Activated T-cell treated with anti-CD3 and anti-CD28 coated beads for 1 hour (primary cell): Measurements from ENCODE around the gene PLCB1.
"Not testable (repeated sequence)": the region's sequence is repeated elsewhere in the genome, so short reads cannot be mapped to it uniquely, and the experiment has no call there.

ENCODE experiments used
- DNase-seq: peaks from one replicate; pipeline ENCODE4 v3.0.0-alpha.2; 2020; ENCODE audit warnings: low read depth

The PLCB1 gene

DNA sequence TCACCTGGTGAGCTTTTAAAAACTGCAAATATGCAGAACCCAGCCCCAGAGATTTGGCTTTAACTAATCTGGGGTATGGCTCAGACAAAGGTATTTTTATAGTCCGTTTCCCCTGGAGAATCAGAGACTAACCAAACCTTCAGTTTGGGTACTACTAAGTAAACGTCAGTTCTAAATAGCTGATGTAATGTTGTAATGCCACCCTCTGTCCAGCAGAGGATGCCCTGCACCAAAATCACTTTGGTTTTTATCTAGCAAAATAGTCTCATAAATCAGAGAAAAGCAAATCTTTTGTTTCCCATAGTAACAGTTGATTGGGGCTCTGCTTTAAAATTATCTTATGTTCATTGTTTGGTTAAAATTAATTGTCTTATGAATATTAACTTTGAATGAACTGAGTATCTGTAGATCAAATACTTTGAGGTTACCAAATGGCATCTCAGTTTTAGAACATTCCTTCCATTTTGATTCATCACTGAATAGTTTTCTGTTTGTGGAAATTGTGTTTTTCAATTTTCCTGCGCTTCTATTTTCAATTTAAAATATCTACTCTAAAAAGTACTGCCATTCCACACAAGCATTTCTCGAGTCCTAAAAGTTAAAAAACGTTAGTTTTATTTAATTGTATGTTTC is 658.5 kb downstream of the PLCB1 start:
- no peak for DNase-seq

DNA sequence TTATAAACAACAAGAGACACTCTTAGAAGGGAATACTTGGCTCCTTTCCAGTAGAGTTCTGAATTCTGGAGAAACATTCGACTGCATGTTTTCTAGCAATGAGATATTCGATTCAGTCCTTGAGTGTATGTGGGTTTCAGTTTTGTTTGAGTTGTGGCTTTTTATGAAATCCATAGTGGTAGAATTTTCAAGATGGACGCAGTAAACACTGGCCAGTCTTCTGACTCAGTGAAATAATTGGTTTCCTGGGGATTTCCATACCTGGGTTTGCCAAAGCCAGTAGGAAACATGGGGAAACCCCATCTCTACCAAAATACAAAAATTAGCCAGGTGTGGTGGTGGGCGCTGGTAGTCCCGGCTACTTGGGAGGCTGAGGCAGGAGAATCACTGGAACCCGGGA is 663.3 kb downstream of the PLCB1 start:
- no peak for DNase-seq

DNA sequence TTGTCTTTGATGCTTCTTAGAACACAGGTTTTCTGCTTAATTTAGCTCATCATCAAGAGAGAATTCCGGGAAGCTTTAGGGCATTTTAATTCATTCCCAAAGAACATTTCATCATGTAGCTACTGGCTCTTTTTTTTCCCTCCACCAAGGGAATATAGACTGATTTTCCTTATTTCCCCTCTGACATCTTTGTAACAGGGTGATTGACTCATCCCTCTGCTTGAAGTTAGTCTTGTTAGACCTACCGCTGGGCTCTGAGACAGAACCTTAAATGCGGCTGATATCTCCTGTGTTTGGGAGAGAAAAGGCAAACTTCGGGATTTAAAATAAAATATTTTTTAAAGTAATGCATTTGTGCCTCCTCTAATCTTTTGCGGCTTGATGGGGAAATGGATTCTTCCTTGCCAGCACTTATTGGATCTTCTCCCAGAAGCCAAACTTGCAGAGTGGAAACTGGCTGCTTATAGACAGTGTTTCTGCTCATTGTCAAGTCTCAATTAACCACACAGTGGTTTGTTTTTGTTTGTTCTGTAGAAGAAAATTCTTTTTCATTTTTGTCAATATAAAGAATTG is 664.1 kb downstream of the PLCB1 start:
- DNase-seq = no peak

DNA sequence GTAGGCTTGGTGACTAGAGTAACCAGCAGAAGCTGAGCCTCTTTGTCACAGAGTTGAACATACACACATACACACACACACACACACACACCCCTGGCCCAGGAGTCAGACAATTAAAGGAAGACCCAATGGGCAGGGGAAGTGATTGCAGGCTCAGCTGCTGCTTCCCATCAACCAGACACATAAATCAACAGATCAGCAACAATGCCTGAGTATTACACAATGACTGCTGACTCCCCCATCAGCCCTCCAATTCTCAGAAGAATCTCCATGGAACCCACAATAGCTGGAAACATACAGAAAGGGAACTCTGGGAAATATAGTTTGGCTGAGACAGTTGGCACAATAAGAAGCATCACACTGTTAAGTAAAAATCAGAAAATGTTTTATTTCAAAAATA is 666.4 kb downstream of the PLCB1 start:
- no peak for DNase-seq

DNA sequence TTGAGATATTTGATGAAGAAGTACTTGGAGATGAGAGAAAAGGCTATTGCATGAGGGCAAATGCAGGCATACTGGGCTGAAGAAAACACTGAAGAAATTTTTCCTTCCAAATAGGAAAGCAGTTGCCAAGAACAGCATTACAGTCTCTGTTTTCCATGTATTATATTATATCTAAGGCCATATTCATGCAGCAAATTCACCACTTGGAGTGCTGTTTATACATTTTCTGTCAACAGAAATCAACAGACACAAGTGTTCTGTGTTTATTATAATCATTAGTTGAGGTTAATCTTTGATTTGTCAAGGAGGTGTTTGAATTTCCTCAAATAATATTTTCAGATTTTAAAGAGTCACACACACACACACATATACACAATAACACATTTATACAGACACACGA is 668.0 kb downstream of the PLCB1 start:
- no peak for DNase-seq

DNA sequence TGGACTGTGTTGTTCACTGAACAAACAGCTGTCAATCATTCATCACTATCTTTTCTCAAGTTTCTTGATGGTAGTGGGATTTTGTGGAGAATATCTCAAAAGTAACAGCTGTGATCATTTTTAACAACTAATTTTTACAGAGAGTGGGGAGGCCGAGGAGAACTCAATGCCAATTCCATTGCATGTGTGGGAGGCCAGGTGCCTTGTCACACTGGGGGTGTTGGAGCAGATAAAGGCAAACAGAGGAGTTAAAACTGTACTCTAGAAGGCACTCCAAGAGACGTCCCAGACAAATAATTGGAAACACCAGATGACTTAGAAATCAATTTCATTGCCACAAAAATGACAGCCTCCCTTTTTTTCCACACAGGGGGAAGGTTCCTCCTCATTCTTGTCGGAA is 669.6 kb downstream of the PLCB1 start:
- DNase-seq = no peak

DNA sequence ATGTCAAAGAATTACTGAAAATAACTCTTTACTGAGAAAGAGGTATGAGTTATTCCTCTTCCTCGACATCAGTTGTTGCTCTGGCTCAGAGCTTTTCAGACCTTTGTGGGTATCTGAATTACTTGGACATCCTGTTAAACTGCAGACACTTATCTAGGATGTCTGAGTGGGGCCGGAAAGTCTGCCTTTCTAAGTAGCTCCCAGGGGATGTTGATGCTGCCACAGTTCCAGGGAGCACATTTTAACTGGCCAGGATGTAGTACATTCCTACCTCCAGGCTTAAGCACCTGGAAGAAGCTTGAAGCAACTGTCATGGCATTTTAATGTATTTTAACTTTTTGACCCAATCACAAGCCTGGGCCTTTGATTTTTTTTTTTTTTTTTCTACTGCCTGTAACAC is 671.0 kb downstream of the PLCB1 start:
- DNase-seq = no peak

DNA sequence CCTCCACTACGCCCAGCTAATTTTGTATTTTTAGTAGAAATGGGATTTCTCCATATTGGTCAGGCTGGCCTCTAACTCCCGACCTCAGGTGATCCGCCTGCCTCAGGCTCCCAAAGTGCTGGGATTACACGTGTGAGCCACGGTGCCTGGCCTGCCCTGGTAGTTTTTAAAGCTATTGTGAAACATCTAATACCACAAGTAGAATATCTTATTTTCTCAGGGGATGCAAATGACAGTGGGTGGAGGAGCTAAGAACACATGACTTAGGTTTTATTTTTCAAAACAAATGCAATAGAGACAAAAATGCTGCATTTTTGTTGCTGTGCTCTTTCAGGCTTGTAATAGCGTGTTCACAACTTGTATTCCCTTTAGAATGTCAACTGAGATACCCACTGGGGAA is 671.9 kb downstream of the PLCB1 start:
- DNase-seq = no peak

DNA sequence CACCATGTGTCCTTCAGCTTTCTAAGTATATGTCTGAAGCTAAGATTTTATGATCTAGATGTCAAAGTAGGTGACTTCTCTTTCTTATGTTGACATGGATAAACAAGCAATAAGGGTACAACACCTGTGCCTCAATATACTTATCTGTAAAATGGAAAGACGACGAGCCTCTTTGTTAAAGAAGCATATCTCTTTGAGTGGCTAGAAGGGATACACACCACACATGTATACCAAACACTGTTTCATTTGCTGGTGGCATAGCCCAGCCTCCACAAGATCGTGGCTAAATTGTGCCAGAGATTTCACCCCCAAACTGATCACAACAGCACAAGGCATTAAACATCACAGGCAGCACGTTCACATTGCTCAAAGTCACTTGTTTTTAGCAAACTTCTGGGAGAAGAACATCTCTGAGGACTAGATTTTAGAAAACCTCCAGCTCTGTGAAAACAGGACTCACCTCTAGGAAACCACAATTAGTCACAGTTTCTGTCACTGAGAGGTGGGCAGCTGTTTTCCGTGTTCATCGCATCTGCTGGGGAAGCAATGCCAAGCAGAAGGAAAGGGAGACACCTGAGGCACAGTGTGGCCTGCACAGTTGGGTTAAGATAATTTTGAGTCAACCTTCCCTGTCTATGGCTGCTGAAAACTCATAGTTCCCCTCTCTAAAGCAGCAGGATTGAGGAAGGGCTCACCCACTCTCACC is 673.8 kb downstream of the PLCB1 start:
- DNase-seq = no peak

DNA sequence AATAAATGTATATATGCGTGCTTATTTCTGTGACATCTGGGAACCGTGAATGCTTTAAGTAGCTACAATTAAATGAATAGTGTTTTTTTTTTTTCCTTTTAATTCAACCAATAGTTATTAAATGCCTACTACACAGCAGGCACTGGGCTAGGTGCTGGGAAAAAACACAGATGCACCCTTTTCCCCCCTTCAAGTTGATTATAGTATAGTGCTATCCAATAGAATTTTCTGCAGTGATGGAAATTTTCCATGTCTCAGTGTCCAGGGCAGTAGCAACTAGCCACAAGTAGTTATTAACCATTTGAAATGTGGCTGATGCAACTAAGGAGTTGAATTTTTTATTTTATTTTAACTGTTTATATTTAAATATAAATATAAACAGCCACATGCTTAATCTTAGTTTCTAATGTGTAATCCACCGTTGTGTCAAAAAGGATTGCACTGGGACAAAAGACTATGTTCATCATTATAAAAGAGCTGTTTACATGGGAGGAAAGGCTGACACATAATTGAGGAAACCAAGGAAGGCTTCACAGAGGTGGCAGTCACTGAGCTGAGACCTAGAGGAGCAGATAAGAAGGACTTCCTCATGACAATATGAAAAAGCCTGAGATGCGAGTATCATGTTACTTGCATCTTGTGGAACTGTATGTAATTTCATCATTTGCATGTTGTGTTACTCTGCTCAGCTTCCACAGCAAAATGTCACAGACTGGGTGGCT is 675.6 kb downstream of the PLCB1 start:
- DNase-seq = no peak

DNA sequence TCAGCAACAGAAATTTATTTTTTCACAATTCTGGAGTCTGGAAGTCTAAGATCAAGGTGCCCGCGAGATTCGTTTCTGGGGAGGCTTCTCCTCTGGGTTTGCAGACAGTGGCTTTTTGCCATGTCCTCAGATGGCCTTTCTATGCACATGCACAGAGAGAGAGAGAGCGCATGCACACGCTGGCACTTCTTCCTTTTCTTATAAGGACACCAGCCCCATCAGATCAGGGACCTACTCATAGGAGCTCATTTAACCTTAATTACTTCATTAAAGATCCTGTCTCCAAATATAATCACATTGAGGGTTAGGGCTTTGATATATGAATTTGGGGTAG is 676.1 kb downstream of the PLCB1 start:
- no peak for DNase-seq

DNA sequence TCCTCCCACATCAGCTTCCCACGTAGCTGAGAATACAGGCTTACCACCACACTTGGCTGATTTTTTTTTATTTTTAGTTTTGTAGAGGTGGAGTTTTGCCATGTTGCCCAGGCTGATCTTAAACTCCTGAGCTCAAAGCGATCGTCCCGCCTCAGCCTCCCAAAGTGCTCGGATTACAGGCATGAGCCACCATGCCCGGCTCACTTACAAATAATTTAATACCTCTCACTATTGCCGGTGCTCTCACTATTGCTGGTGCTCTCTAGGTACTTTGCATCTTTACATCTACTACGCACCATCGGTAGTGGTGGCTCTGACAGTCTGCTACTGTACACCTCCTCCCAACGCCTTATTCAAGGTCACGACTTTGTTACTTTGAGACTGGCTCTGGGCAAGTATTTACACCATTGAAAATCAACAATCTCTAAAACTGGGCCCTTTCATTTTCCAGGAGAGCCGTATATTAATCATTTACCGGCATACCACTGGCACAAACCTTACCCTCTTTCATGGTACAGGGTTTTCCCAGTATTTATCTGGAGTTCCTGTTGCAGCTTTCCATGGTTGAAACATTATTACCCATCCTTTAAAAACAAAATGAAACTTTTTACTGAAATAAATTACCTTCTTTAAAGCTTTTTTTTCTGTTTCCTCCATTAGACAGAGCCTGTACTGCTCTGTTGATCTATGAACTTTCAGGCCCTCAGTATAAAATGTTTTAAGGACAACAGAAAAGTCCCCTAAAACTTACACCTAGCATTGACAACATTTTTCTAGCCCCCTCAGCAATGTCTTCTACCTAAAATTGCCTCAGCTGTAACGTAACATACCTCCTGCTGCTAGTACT is 677.3 kb downstream of the PLCB1 start:
- DNase-seq = no peak

DNA sequence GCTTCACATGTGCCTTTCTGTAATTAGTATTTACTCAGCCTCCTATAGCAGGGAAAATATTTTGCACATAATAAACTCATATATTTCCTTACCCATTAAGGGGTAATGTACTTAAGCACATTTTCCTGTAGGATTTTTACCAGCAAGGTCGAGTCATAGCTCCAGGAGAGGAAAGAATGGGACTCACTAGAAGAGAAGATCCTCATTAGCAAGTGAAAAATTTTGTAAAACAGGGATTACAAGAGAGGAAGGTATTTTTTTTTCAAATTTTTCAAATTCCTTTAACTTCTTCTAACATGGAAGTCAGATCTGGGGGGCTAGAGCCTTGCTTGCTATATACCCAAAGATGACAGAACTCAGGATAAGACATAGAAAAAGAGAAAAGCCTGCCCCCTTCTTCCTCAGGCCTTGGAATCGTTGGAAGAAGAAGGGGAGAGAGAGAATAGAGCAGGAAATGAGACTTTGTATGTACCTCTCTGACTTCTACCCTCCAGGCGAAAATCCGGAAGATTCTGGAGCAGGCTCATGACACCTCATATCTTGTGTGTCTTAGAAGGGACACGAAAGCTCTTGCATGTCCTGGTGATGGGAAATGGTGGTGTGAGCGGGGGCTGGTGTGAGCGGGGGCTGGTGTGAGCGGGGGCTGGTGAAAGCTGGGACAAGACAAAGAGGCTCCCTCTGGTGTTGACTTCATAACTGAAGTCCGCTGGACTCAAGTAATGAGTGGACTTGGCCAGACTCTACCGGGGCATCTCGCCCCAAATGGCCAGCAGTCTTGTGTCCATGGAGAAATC is 679.9 kb downstream of the PLCB1 start:
- no peak for DNase-seq

DNA sequence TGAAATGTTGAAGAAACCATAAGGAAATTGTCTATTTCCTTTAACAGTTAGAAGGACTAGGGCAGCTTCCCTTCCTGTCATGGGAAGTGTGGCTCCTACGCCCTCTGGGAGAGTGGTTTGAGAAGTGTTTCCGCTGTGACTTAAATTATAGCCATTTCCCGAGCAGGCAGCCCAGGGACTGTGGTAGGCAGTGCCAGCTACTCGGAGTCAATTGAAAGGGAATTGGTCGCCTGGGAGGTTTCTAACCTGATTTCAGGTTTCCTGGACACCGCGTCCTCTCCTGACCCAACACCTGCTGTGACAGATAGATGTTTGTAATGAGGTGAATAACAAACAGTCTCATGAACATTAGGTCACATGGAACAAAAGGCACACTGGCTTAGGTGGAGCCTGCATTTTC is 680.8 kb downstream of the PLCB1 start:
- DNase-seq = no peak

DNA sequence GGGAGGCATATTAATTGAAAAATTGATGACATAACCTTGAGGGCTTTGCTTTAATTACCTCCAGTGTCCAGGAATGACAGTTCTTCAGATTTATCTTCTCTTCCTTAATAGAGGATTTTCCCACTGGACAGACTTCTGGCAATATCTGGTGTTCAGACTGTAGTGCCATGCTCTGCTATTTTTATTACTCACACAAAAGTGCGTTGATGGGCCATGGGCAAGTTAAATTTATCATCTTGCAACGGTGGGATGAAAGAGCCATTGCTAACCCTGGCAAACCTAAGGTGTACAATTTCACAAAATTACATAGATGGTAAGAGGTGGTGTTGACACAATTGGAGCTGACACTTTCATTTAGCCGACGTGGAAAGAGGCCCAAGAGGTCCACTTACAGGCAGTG is 683.1 kb downstream of the PLCB1 start:
- no peak for DNase-seq

DNA sequence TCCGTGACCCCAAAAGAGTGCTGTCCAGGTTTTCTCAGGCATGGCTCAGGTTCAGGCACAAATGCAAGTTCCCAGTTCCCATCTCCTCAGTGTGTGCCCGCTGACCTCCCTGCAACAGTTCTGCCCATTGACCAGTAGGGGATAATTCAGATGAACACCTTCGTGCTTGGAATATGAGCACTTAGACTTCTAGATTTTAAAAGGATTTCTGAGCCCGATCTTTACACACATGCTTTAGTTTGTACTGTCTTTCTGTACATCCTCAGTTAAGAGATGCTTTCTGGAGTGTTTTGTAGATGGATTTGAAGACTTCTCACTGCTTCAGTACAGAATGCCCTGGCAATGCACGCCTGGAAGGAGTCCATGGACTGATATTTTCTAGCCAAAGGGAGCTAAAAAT is 697.2 kb downstream of the PLCB1 start:
- no peak for DNase-seq

DNA sequence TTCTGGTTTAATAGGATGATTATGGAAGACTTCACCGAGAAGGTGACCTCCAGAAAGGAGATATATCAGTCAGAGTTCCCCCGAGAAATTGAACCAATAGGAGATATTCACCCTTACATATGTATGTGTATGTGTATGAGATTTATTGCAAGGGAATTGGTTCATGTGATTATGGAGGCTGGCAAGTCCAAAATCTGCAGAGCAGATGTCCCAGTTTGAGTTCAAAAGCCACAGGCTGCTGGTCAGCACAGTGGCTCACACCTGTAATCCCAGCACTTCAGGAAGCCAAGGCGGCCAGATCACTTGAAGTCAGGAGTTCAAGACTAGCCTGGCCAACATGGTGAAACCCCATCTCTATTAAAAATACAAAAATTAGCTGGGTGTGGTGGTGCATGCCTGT is 702.2 kb downstream of the PLCB1 start:
- not testable (repeated sequence) for DNase-seq

DNA sequence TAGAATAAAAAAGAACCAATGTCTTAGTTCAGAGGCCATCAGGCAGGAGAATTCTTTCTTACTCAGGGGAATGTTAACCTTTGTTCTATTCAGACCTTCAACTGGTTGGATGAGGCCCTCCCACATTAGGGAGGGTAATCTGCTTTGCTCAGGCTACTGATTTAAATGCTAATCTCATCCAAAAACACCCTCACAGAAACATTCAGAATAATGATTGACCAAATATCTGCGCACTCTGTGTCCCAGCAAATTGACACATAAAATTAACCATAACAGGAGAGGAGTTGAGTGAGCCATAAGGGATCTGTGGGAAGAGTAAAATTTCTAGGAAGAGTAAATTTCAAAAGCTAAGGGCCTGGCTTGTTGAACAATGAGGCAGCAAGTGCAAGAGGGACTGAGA is 702.8 kb downstream of the PLCB1 start:
- DNase-seq = no peak

DNA sequence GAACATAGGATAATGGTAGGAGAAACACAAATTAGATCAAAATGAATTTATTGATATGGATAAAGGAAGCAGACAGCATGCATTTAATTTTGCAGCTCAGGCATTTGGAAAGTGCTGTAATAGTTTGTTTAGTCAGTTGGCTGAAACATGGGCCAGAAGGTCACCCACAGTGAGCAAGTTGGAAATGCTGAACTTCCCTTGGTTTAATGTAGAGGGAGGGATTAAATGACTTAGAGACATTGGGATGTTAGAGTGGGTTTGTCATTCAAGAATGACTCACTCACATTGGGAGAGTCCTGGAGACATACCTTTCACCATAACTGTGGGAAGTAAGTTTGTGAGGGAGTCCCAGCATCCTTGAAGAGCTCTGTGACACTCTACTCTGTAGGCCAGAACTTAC is 705.3 kb downstream of the PLCB1 start:
- DNase-seq = no peak

DNA sequence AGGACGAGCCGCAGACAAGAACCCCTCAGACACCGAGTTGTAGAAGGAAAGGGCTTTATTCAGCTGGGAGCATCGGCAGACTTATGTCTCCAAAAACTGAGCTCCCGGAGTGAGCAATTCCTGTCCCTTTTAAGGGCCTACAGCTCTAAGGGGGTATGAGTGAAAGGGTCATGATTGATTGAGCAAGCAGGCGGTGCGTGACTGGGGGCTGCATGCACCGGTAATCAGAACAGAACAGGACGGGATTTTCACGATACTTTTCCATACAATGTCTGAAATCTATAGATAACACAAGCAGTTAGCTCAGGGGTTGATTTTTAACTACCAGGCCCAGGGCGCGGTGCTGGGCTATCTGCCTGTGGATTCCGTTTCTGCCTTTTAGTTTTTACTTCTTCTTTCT is 710.5 kb downstream of the PLCB1 start:
- no peak for DNase-seq

DNA sequence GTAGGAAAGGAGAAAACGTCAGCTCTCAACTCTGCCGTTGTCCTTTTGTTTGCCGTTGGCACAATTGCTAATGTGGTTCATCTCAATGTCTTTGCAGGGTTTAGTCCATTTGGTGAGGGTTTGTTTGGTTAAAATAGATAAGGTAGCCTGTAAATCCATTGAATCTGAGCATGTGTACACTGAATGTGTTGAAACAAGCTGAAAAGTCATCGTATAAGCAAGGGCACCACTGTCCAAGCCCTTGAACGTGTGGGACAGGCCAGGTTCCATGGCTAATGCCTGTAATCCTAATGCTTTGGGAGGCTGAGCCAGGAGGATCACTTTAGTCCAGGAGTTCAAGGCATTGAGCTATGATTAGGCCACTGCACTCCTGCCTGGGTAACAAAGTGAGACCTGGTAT is 712.1 kb downstream of the PLCB1 start:
- no peak for DNase-seq

DNA sequence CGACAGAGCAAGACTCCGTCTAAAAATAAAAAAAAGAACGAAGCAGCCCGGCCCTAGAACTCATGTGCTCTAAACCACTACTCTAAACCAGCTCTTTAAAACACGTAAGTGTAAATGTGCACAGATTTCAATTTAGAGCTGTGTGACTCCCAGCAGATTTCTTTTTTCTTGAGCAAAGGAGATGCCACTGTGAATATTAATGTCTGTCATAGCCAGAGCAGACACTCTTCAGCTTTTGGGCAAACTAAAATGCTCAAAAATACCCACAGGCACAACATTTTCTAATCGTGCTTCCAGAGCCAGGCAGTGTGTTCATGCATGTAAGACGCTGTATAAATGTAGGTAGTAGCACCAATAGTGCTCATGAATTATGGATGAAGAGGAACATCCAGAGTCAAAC is 717.9 kb downstream of the PLCB1 start:
- DNase-seq = no peak
